Renal cortical epithelial cell (primary cell): ENCODE results near the gene CDH5. TPM values are rescaled to one million over a fixed set of nuclear protein-coding genes. Genes with fewer than 3 reads are reported as not detected.

ENCODE experiments used
- DNase-seq: peaks from one replicate; pipeline ENCODE4 v3.0.0-alpha.2; 2011; ENCODE audit warnings: low read depth
- total RNA-seq: library from RNA; depleted of rRNA; stranded (reverse); fragments of >200 nt; gene quantifications from 2 replicates; pipeline ENCODE4 v1.2.3, GENCODE V29; 2014

The CDH5 gene
- total RNA-seq, 1 donor from 2014 or later = 0.65 TPM

- DNase-seq = no peak
These were observed 24.0 kb downstream of the CDH5 start for GRCh38 chr16:66390346-66391108.

GRCh38 chr16:66391726-66392670, 25.5 kb downstream of the CDH5 start:
- no peak for DNase-seq

- DNase-seq = no peak
These were observed 29.5 kb downstream of the CDH5 start for GRCh38 chr16:66395806-66396555.

- DNase-seq = no peak
These were observed 31.4 kb downstream of the CDH5 start for GRCh38 chr16:66397736-66398433.

- DNase-seq = no peak
These were observed 32.5 kb downstream of the CDH5 start for GRCh38 chr16:66399031-66399430.

- DNase-seq = no peak
These were observed 33.4 kb downstream of the CDH5 start for GRCh38 chr16:66399930-66400329.

- DNase-seq = no peak
These were observed 34.3 kb downstream of the CDH5 start for GRCh38 chr16:66400503-66401380.

GRCh38 chr16:66401610-66402009, 35.1 kb downstream of the CDH5 start:
- no peak for DNase-seq

GRCh38 chr16:66402166-66402565, 35.7 kb downstream of the CDH5 start:
- no peak for DNase-seq

GRCh38 chr16:66402591-66403230, 36.2 kb downstream of the CDH5 start:
- DNase-seq = no peak

- DNase-seq = no peak
These were observed 37.1 kb downstream of the CDH5 start for GRCh38 chr16:66403531-66404145.

- DNase-seq = no peak
These were observed 38.7 kb downstream of the CDH5 start for GRCh38 chr16:66405057-66405783.

- peak; percentile 49 for DNase-seq
These were observed 40.2 kb downstream of the CDH5 start for GRCh38 chr16:66406534-66407221.

GRCh38 chr16:66408163-66409048, 41.9 kb downstream of the CDH5 start:
- DNase-seq = peak; percentile 97

GRCh38 chr16:66409156-66409555, 42.7 kb downstream of the CDH5 start:
- DNase-seq = peak; percentile 89

GRCh38 chr16:66412182-66412581, 45.7 kb downstream of the CDH5 start:
- DNase-seq = no peak

GRCh38 chr16:66414891-66415290, 48.4 kb downstream of the CDH5 start:
- DNase-seq = no peak
